Measurements from ENCODE around the gene MATCAP1.

- no peak for TF ChIP-seq BHLHE40 (IDR thresholded peaks at IDR 0.05; ENCODE audit: low read depth, low read length)
- TF ChIP-seq, protein P1, sequence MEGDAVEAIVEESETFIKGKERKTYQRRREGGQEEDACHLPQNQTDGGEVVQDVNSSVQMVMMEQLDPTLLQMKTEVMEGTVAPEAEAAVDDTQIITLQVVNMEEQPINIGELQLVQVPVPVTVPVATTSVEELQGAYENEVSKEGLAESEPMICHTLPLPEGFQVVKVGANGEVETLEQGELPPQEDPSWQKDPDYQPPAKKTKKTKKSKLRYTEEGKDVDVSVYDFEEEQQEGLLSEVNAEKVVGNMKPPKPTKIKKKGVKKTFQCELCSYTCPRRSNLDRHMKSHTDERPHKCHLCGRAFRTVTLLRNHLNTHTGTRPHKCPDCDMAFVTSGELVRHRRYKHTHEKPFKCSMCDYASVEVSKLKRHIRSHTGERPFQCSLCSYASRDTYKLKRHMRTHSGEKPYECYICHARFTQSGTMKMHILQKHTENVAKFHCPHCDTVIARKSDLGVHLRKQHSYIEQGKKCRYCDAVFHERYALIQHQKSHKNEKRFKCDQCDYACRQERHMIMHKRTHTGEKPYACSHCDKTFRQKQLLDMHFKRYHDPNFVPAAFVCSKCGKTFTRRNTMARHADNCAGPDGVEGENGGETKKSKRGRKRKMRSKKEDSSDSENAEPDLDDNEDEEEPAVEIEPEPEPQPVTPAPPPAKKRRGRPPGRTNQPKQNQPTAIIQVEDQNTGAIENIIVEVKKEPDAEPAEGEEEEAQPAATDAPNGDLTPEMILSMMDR (conservative IDR thresholded peaks at IDR 0.05; ENCODE audit: low read depth, low read length): no peak
Measured at GRCh38 chr16:67157106-67157748, 26.5 kb downstream of the MATCAP1 start.

All from IMR-90 (cell line).